Measurements from ENCODE around the gene INPP5D. TPM values are rescaled to one million over a fixed set of nuclear protein-coding genes. Genes with fewer than 3 reads are reported as not detected.

The INPP5D gene
- total and polyA plus RNA-seq, 2 donors (not counting 1 experiment from before 2014, with no cell fraction given) = 0.01 to 0.33 TPM

DNA sequence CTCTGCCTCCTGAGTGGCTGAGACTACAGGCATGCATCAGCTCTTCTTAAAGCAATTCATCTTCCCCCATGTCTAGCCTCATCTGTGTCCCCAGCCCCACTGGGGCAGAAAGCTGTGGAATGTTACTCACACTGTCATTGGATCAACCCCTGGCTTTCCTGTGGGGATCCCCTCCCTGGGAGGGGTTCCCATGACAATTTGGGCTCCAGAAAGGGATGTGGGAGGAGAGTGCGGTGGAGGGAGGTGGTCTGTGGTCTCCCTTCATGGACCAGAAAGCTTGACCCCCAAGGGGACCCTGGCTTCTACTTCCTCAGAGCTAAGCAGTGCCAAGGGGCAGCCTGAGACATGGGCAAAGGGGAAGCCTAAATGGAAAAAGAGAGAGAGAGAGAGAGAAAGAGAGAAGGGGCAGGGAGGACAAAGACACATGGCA, 48.4 kb upstream of the INPP5D start:
- H3K36me3 ChIP-seq (ENCODE audit: control insufficient read depth, insufficient read depth, low read length) = no peaks in the 10 kb centered on the region
- H4K20me1 ChIP-seq (ENCODE audit: control insufficient read depth, extremely low read depth, insufficient read depth, low read length) = no peaks in the 10 kb centered on the region

DNA sequence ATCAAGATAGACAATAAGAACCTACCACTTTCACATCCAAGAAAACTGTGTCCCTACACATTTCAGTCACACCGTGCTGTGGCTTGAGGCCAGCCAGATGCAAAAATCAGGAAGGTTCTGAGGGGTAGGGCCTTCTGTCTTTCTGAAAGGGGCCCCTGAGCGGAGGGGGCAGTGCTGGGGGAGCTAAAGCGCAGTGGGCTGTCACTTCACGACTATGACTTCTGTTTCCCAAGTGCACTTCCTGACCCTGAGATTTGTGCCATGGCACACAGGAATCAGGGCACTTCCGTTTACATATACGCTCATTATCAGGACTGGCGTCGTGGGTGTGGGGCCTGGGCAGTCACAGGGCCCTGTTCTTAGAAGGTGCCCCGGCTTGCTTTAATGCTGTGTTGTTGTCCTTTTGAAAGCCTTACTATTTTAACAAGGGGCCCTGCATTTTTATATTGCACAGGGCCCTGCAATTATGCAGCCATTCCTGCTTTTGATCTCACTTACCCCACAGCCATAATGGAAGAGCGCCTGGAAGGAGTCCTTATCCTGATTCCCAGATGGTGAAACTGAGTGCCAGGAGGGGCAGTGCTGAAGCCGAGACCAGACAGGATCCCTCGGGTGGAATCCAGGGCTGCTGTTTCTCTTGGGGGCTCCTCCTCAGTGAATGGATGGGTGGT, 47.7 kb upstream of the INPP5D start:
- Histone ChIP-seq H4K20me1 (ENCODE audit: control insufficient read depth, extremely low read depth, insufficient read depth, low read length) (no peaks in the 10 kb centered on the region), H2AFZ (ENCODE audit: low read length) (no peak overlapping the region), H3K9me3 (ENCODE audit: control insufficient read depth, insufficient read depth, low read depth, low read length) (no peaks in the 10 kb centered on the region), H3K4me1 (ENCODE audit: control insufficient read depth, extremely low read depth, insufficient read depth, low read length) (no peaks in the 10 kb centered on the region), H3K36me3 (ENCODE audit: control insufficient read depth, insufficient read depth, low read length) (no peaks in the 10 kb centered on the region), H3K4me3 (replicated peaks in 1 of 4; ENCODE audit: control extremely low read depth in 1 of 4, insufficient read depth in 1 of 4, low read depth in 3 of 4, low read length in 4 of 4) (no peak overlapping the region), H3K4me2 (ENCODE audit: extremely low read depth, insufficient read depth, low read length) (no peak overlapping the region), H3K27me3 (ENCODE audit: control insufficient read depth, insufficient read depth, low read length) (no peaks in the 10 kb centered on the region), H3K79me2 (ENCODE audit: control insufficient read depth, insufficient read depth, low read length) (no peaks in the 10 kb centered on the region), H3K27ac (ENCODE audit: insufficient read depth, low read length) (no peak overlapping the region), H3K9ac (ENCODE audit: insufficient read depth, low read length) (no peak overlapping the region)
- no peak for DNase-seq (ENCODE audit: low read depth in 2 of 2)
- TF ChIP-seq EZH2 (IDR thresholded peaks at IDR 0.05; ENCODE audit: low read length, missing control alignments) = no peak
- TF ChIP-seq, protein P1, sequence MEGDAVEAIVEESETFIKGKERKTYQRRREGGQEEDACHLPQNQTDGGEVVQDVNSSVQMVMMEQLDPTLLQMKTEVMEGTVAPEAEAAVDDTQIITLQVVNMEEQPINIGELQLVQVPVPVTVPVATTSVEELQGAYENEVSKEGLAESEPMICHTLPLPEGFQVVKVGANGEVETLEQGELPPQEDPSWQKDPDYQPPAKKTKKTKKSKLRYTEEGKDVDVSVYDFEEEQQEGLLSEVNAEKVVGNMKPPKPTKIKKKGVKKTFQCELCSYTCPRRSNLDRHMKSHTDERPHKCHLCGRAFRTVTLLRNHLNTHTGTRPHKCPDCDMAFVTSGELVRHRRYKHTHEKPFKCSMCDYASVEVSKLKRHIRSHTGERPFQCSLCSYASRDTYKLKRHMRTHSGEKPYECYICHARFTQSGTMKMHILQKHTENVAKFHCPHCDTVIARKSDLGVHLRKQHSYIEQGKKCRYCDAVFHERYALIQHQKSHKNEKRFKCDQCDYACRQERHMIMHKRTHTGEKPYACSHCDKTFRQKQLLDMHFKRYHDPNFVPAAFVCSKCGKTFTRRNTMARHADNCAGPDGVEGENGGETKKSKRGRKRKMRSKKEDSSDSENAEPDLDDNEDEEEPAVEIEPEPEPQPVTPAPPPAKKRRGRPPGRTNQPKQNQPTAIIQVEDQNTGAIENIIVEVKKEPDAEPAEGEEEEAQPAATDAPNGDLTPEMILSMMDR (conservative IDR thresholded peaks at IDR 0.05 in 1 of 2, IDR thresholded peaks at IDR 0.05 in 1 of 2; ENCODE audit: low read depth in 1 of 2, low read length in 2 of 2) = no peak

More for the DNA sequence above, 48.4 kb upstream of the INPP5D start:
- H3K9me3 ChIP-seq (ENCODE audit: control insufficient read depth, insufficient read depth, low read depth, low read length) = no peaks in the 10 kb centered on the region
- no peak overlapping the region for H2AFZ ChIP-seq (ENCODE audit: low read length)
- no peaks in the 10 kb centered on the region for H3K79me2 ChIP-seq (ENCODE audit: control insufficient read depth, insufficient read depth, low read length)
- TF ChIP-seq, protein P1 (conservative IDR thresholded peaks at IDR 0.05 in 1 of 2, IDR thresholded peaks at IDR 0.05 in 1 of 2; ENCODE audit: low read depth in 1 of 2, low read length in 2 of 2) = no peak
- TF ChIP-seq EZH2 (IDR thresholded peaks at IDR 0.05; ENCODE audit: low read length, missing control alignments) = no peak
- no peak overlapping the region for H3K9ac ChIP-seq (ENCODE audit: insufficient read depth, low read length)
- no peaks in the 10 kb centered on the region for H3K27me3 ChIP-seq (ENCODE audit: control insufficient read depth, insufficient read depth, low read length)
- no peak overlapping the region for H3K27ac ChIP-seq (ENCODE audit: insufficient read depth, low read length)
- H3K4me1 ChIP-seq (ENCODE audit: control insufficient read depth, extremely low read depth, insufficient read depth, low read length) = no peaks in the 10 kb centered on the region
- DNase-seq (ENCODE audit: low read depth in 2 of 2) = no peak
- H3K4me3 ChIP-seq (replicated peaks in 1 of 4; ENCODE audit: control extremely low read depth in 1 of 4, insufficient read depth in 1 of 4, low read depth in 3 of 4, low read length in 4 of 4) = no peak overlapping the region
- no peak overlapping the region for H3K4me2 ChIP-seq (ENCODE audit: extremely low read depth, insufficient read depth, low read length)

DNA sequence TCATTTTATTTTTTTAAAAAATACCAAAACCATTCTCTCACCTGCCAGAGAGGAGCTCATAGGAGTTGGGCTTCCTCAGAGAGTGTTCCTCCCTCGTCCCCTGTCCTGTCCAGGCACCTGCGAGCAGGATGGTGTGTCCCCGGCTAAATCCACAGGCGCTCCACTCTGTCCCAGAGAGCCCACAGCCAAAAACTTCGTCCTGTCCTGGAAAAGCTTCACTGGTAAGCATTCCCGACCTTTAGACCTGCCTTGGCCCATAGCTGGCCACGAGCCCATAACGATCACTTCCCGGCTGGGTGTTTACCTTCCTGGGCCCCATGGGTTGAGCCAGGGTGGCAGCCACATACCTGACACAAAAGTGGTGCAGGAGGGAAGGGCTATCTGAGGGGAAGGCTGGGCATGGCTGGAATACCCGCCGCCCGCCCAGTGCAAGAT, 47.1 kb upstream of the INPP5D start, which contains the start of gene NGEF:
TSS of gene NGEF (minus strand) at position 230 of the 435 bp plus-strand sequence. CDS start 38,366 bp downstream, outside the sequence.
- no peak for TF ChIP-seq EZH2 (IDR thresholded peaks at IDR 0.05; ENCODE audit: low read length, missing control alignments)
- TF ChIP-seq, protein P1 (conservative IDR thresholded peaks at IDR 0.05 in 1 of 2, IDR thresholded peaks at IDR 0.05 in 1 of 2; ENCODE audit: low read depth in 1 of 2, low read length in 2 of 2) = no peak

More for the DNA sequence above, 47.1 kb upstream of the INPP5D start, which contains the start of gene NGEF:
- H2AFZ ChIP-seq (ENCODE audit: low read length) = no peak within 1 kb of the TSS
- H3K4me3 ChIP-seq (replicated peaks in 1 of 4; ENCODE audit: control extremely low read depth in 1 of 4, insufficient read depth in 1 of 4, low read depth in 3 of 4, low read length in 4 of 4) = no peak within 1 kb of the TSS
- H3K4me1 ChIP-seq (ENCODE audit: control insufficient read depth, extremely low read depth, insufficient read depth, low read length) = no peaks in the 10 kb centered on the region
- no peaks in the 10 kb centered on the region for H3K79me2 ChIP-seq (ENCODE audit: control insufficient read depth, insufficient read depth, low read length)
- no peak within 1 kb of the TSS for H3K27ac ChIP-seq (ENCODE audit: insufficient read depth, low read length)
- no peaks in the 10 kb centered on the region for H3K27me3 ChIP-seq (ENCODE audit: control insufficient read depth, insufficient read depth, low read length)
- H3K9ac ChIP-seq (ENCODE audit: insufficient read depth, low read length) = no peak within 1 kb of the TSS
- H3K9me3 ChIP-seq (ENCODE audit: control insufficient read depth, insufficient read depth, low read depth, low read length) = no peaks in the 10 kb centered on the region
- no peaks in the 10 kb centered on the region for H4K20me1 ChIP-seq (ENCODE audit: control insufficient read depth, extremely low read depth, insufficient read depth, low read length)
- no peaks in the 10 kb centered on the region for H3K36me3 ChIP-seq (ENCODE audit: control insufficient read depth, insufficient read depth, low read length)
- H3K4me2 ChIP-seq (ENCODE audit: extremely low read depth, insufficient read depth, low read length) = no peak within 1 kb of the TSS
- no peak for DNase-seq (ENCODE audit: low read depth in 2 of 2)

Data from fibroblast of lung (primary cell).